ENCODE results near the gene ARHGEF7.

The ARHGEF7 gene

DNA sequence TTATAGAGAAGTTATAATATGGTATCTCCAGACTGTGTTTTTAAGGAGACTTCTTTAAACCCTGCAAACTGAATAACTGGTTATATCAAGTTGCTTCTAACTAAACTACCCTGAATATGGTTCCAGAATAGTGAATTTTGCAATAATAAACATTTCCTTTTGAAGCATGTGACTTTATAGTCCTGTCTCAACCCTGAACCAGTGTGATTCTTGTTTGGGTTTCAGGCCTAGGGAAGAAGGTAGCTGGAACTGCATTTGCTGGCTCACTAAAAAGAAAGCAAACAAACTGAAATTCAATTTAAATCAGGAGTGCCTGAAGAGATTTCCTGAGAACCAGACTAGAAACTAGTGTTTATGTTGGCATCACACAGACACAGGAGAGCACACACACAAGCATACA is 4.9 kb downstream of the ARHGEF7 start:
- no peak overlapping the region for H3K27ac ChIP-seq (ENCODE audit: low read depth, low read length)

DNA sequence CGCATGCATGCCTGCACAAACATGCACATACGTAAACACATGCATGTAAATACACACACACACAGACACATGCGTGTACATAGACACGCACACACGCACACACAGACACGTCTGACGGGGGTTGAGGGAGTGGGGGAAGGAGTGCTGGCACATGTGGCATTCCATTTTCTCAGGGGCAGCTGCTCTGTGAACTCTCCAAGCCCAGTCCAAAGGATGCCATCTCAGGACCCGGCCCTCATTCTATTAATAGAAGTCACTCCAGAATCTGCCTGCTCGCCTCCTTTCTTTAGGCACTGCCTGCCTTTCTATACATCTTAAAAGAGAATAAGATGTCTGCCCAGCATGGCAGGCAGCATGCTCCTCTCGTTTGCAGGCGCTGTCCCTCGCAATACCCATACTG is 5.3 kb downstream of the ARHGEF7 start:
- Histone ChIP-seq H3K36me3 (ENCODE audit: control insufficient read depth in 1 of 2, insufficient read depth in 2 of 2, low read length in 2 of 2) (no peaks in the 10 kb centered on the region), H3K27me3 (ENCODE audit: control insufficient read depth in 1 of 2, insufficient read depth in 2 of 2, low read length in 2 of 2) (peaks cover 12 to 18% of the 10 kb centered on the region in 2 donors), H3K9ac (ENCODE audit: low read depth in 1 of 2, low read length in 2 of 2) (no peak overlapping the region), H3K4me1 (ENCODE audit: control insufficient read depth in 1 of 2, insufficient read depth in 2 of 2, low read length in 2 of 2) (peaks cover 0 to 4% of the 10 kb centered on the region in 2 donors), H3K4me3 (ENCODE audit: low read depth in 1 of 2, low read length in 2 of 2) (no peak overlapping the region), H3K9me3 (ENCODE audit: control insufficient read depth in 1 of 2, low read length in 2 of 2) (no peaks in the 10 kb centered on the region), H3K27ac (ENCODE audit: low read depth, low read length) (no peak overlapping the region)

More for the DNA sequence above, 4.9 kb downstream of the ARHGEF7 start:
- peaks cover 0 to 4% of the 10 kb centered on the region in 2 donors for H3K4me1 ChIP-seq (ENCODE audit: control insufficient read depth in 1 of 2, insufficient read depth in 2 of 2, low read length in 2 of 2)
- H3K9ac ChIP-seq (ENCODE audit: low read depth in 1 of 2, low read length in 2 of 2) = no peak overlapping the region
- peaks cover 12 to 18% of the 10 kb centered on the region in 2 donors for H3K27me3 ChIP-seq (ENCODE audit: control insufficient read depth in 1 of 2, insufficient read depth in 2 of 2, low read length in 2 of 2)
- no peak overlapping the region for H3K4me3 ChIP-seq (ENCODE audit: low read depth in 1 of 2, low read length in 2 of 2)
- no peaks in the 10 kb centered on the region for H3K9me3 ChIP-seq (ENCODE audit: control insufficient read depth in 1 of 2, low read length in 2 of 2)
- no peaks in the 10 kb centered on the region for H3K36me3 ChIP-seq (ENCODE audit: control insufficient read depth in 1 of 2, insufficient read depth in 2 of 2, low read length in 2 of 2)

DNA sequence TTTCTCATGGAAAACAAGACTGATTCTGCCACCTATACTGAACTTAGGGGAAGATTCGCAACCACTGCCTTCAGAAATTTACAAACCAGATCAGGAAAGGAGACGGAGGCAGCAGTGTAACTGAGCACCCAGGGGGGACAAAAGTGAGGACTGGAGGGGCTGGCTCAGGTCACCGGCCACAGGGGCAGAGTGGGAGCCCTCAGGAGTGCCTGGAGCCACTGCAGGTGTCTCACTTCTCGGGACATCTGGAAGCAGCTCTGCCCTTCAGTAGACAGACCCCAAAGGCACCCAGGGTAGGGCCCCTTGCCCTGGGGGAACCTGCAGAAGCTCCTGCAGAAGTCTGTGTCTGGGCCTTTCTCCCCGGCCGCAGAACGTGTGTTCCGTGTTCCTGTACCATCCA is 5.8 kb downstream of the ARHGEF7 start:
- peaks cover 0 to 4% of the 10 kb centered on the region in 2 donors for H3K4me1 ChIP-seq (ENCODE audit: control insufficient read depth in 1 of 2, insufficient read depth in 2 of 2, low read length in 2 of 2)

DNA sequence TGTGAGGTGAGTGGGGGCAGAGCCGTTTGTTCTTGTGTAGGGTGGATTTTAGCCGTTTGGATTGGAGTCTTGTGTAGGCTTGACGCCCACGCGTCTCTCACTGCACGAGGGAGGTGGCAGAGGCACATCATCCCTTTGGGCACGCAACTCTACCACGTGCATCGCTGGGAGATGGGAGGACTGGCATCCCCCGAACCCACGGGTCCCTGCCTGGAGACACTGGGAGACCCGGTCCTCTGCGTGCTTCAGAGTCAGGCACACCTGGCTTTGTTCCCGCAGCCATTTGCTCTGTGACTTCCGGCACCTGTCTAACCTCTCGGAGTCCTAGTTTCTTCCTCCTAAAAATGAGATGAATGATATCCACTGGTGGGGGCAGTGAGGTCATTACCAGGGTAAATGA is 6.4 kb downstream of the ARHGEF7 start:
- no peaks in the 10 kb centered on the region for H3K36me3 ChIP-seq (ENCODE audit: control insufficient read depth in 1 of 2, insufficient read depth in 2 of 2, low read length in 2 of 2)
- peaks cover 7 to 20% of the 10 kb centered on the region in 2 donors for H3K27me3 ChIP-seq (ENCODE audit: control insufficient read depth in 1 of 2, insufficient read depth in 2 of 2, low read length in 2 of 2)
- no peaks in the 10 kb centered on the region for H3K4me1 ChIP-seq (ENCODE audit: control insufficient read depth in 1 of 2, insufficient read depth in 2 of 2, low read length in 2 of 2)
- no peak overlapping the region for H3K4me3 ChIP-seq (ENCODE audit: low read depth in 1 of 2, low read length in 2 of 2)
- no peaks in the 10 kb centered on the region for H3K9me3 ChIP-seq (ENCODE audit: control insufficient read depth in 1 of 2, low read length in 2 of 2)
- no peak overlapping the region for H3K27ac ChIP-seq (ENCODE audit: low read depth, low read length)
- H3K9ac ChIP-seq (ENCODE audit: low read depth in 1 of 2, low read length in 2 of 2) = no peak overlapping the region

More for the DNA sequence above, 5.8 kb downstream of the ARHGEF7 start:
- H3K9ac ChIP-seq (ENCODE audit: low read depth in 1 of 2, low read length in 2 of 2) = no peak overlapping the region
- peaks cover 11 to 18% of the 10 kb centered on the region in 2 donors for H3K27me3 ChIP-seq (ENCODE audit: control insufficient read depth in 1 of 2, insufficient read depth in 2 of 2, low read length in 2 of 2)
- no peaks in the 10 kb centered on the region for H3K36me3 ChIP-seq (ENCODE audit: control insufficient read depth in 1 of 2, insufficient read depth in 2 of 2, low read length in 2 of 2)
- no peak overlapping the region for H3K4me3 ChIP-seq (ENCODE audit: low read depth in 1 of 2, low read length in 2 of 2)
- no peak overlapping the region for H3K27ac ChIP-seq (ENCODE audit: low read depth, low read length)
- H3K9me3 ChIP-seq (ENCODE audit: control insufficient read depth in 1 of 2, low read length in 2 of 2) = no peaks in the 10 kb centered on the region

DNA sequence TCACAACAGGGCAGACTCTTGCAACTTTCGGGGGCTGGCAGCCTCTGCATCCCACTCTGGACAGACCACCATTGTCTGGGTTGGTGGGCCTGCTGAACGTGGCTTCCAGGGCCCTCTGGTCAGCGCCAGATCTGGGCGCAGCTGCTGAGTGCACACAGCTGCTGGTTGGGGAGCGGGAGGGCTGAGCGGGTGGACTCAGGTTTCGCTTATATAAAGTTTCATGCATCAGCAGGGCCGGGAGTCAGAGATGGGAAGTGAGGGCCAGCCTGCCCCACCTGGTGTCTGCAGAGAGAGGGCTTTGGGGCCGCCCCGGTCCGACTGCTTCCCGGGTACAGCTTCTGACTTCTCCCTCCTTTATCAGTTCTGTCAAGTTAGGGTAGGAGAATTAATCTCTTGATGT is 6.9 kb downstream of the ARHGEF7 start:
- H3K4me1 ChIP-seq (ENCODE audit: control insufficient read depth in 1 of 2, insufficient read depth in 2 of 2, low read length in 2 of 2) = no peaks in the 10 kb centered on the region
- H3K27ac ChIP-seq (ENCODE audit: low read depth, low read length) = no peak overlapping the region
- H3K9me3 ChIP-seq (ENCODE audit: control insufficient read depth in 1 of 2, low read length in 2 of 2) = no peaks in the 10 kb centered on the region
- no peaks in the 10 kb centered on the region for H3K36me3 ChIP-seq (ENCODE audit: control insufficient read depth in 1 of 2, insufficient read depth in 2 of 2, low read length in 2 of 2)
- no peak overlapping the region for H3K4me3 ChIP-seq (ENCODE audit: low read depth in 1 of 2, low read length in 2 of 2)
- no peak overlapping the region for H3K9ac ChIP-seq (ENCODE audit: low read depth in 1 of 2, low read length in 2 of 2)
- H3K27me3 ChIP-seq (ENCODE audit: control insufficient read depth in 1 of 2, insufficient read depth in 2 of 2, low read length in 2 of 2) = peaks cover 2 to 20% of the 10 kb centered on the region in 2 donors

DNA sequence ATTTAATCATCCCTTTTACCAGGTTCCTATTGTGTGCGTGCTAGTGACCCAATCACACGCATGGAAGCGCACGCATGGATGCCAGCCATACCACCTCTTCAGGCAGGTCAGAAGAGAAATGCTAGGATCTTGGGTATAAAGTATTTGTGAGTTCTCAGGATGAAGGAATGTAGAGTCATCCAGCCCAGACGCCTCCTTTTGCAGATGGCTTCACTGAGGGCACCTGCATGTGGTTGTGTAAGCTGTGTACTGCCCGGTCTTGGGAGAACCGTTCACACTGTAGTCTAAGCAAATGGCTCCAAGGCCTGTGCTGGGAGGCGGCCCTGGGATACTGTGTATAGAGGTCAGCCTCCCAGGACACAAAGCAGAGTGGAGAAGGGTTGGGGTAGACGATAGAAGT is 7.5 kb downstream of the ARHGEF7 start:
- Histone ChIP-seq H3K27me3 (ENCODE audit: control insufficient read depth in 1 of 2, insufficient read depth in 2 of 2, low read length in 2 of 2) (peaks cover 2 to 20% of the 10 kb centered on the region in 2 donors), H3K27ac (ENCODE audit: low read depth, low read length) (no peak overlapping the region)

DNA sequence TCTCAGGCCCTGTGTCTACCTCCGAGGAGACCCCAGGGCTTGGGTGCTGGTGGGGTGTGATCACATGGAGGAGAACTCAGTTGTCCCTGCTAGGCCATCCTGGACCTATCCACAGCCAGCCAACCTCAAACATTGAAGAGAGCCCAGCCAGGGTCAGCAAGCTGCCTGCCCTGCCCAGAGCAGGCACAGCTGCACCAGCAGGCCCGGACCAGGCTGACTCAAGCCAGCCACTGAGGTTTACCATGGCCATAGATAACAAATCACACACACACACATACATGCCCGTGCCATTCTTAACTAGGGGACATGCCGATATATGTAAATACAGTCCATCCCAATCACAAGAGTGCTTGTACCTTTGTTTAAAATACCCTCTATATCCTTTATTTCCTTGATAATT is 8.1 kb downstream of the ARHGEF7 start:
- Histone ChIP-seq H3K36me3 (ENCODE audit: control insufficient read depth in 1 of 2, insufficient read depth in 2 of 2, low read length in 2 of 2) (no peaks in the 10 kb centered on the region), H3K27ac (ENCODE audit: low read depth, low read length) (no peak overlapping the region), H3K9me3 (ENCODE audit: control insufficient read depth in 1 of 2, low read length in 2 of 2) (no peaks in the 10 kb centered on the region), H3K4me3 (ENCODE audit: low read depth in 1 of 2, low read length in 2 of 2) (no peak overlapping the region), H3K9ac (ENCODE audit: low read depth in 1 of 2, low read length in 2 of 2) (no peak overlapping the region), H3K4me1 (ENCODE audit: control insufficient read depth in 1 of 2, insufficient read depth in 2 of 2, low read length in 2 of 2) (no peaks in the 10 kb centered on the region), H3K27me3 (ENCODE audit: control insufficient read depth in 1 of 2, insufficient read depth in 2 of 2, low read length in 2 of 2) (peaks cover 2 to 21% of the 10 kb centered on the region in 2 donors)

More for the DNA sequence above, 7.5 kb downstream of the ARHGEF7 start:
- Histone ChIP-seq H3K9me3 (ENCODE audit: control insufficient read depth in 1 of 2, low read length in 2 of 2) (no peaks in the 10 kb centered on the region), H3K4me1 (ENCODE audit: control insufficient read depth in 1 of 2, insufficient read depth in 2 of 2, low read length in 2 of 2) (no peaks in the 10 kb centered on the region), H3K9ac (ENCODE audit: low read depth in 1 of 2, low read length in 2 of 2) (no peak overlapping the region), H3K4me3 (ENCODE audit: low read depth in 1 of 2, low read length in 2 of 2) (no peak overlapping the region), H3K36me3 (ENCODE audit: control insufficient read depth in 1 of 2, insufficient read depth in 2 of 2, low read length in 2 of 2) (no peaks in the 10 kb centered on the region)

DNA sequence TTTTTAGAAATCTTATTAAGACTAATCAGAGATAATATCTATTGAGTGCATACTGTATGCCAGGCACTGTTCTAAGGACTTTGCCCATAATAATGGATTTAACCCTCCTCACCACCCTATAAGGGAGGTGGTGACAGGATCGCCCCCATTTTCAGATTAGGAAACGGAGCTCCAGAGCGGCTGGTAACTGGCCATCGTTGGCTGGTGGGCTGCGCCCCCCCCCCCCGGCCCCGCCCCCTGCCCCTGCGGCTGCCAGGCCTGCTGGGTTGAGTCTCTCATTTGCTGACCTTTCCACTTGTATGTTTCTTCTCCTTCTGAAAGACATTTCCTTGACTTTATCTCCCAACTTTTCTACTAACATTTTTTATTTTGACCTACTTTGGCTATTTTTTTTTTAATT is 8.5 kb downstream of the ARHGEF7 start:
- Histone ChIP-seq H3K4me1 (ENCODE audit: control insufficient read depth in 1 of 2, insufficient read depth in 2 of 2, low read length in 2 of 2) (no peaks in the 10 kb centered on the region), H3K9ac (ENCODE audit: low read depth in 1 of 2, low read length in 2 of 2) (no peak overlapping the region), H3K36me3 (ENCODE audit: control insufficient read depth in 1 of 2, insufficient read depth in 2 of 2, low read length in 2 of 2) (no peaks in the 10 kb centered on the region), H3K27me3 (ENCODE audit: control insufficient read depth in 1 of 2, insufficient read depth in 2 of 2, low read length in 2 of 2) (peaks cover 2 to 17% of the 10 kb centered on the region in 2 donors), H3K4me3 (ENCODE audit: low read depth in 1 of 2, low read length in 2 of 2) (no peak overlapping the region), H3K27ac (ENCODE audit: low read depth, low read length) (no peak overlapping the region), H3K9me3 (ENCODE audit: control insufficient read depth in 1 of 2, low read length in 2 of 2) (no peaks in the 10 kb centered on the region)

DNA sequence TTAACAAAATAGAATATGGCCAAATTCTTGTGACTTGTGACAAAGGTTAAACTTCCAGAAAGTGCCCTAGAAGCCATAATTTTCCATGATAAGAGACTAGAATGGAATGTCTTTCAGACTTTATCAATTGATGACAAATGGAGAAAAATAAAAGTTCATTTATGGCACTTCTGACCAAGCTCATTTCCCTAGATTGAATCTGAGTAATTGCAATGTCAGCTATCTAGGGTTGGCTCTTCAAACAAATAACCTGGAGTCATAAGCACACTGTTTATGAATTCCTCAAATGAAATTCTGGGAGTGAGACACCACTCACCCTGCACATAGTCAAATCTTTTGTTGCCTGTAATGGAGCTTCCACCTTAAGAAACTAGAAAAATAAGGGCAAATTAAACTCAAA is 11.4 kb downstream of the ARHGEF7 start:
- Histone ChIP-seq H3K9me3 (ENCODE audit: control insufficient read depth in 1 of 2, low read length in 2 of 2) (no peaks in the 10 kb centered on the region), H3K27me3 (ENCODE audit: control insufficient read depth in 1 of 2, insufficient read depth in 2 of 2, low read length in 2 of 2) (peaks cover 0 to 13% of the 10 kb centered on the region in 2 donors), H3K9ac (ENCODE audit: low read depth in 1 of 2, low read length in 2 of 2) (no peak overlapping the region), H3K36me3 (ENCODE audit: control insufficient read depth in 1 of 2, insufficient read depth in 2 of 2, low read length in 2 of 2) (no peaks in the 10 kb centered on the region), H3K4me3 (ENCODE audit: low read depth in 1 of 2, low read length in 2 of 2) (no peak overlapping the region), H3K27ac (ENCODE audit: low read depth, low read length) (no peak overlapping the region), H3K4me1 (ENCODE audit: control insufficient read depth in 1 of 2, insufficient read depth in 2 of 2, low read length in 2 of 2) (no peaks in the 10 kb centered on the region)

DNA sequence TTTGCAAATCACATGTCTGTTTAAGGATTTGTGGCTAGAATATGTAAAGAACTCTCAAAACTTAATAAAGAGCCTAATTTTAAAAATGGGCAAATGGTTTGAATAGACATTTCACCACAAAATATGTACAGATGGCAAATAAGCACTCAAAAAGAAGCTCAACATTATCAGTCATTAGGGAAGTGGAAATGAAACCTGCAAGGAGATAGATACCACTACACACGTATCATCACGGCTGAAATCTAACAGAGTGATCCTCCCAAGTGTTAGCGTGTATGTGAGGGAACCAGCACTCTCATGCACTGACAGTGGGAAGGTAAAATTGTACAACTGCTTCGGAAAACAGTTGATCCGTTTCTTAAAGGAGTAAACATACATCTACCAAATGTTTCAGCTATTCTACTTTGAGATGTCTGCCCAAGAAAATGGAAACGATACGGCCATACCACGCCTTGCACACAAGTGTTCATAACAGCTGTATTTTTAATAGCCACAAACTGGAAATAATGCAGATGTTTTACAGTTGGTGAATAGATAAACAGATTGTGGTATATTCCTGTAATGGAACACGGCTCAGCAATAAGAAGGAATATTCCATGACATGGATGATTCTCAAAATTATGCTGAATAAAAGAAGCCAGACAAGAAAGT is 14.5 kb downstream of the ARHGEF7 start:
- Histone ChIP-seq H3K27ac (ENCODE audit: low read depth, low read length) (no peak overlapping the region), H3K27me3 (ENCODE audit: control insufficient read depth in 1 of 2, insufficient read depth in 2 of 2, low read length in 2 of 2) (peaks cover 0 to 13% of the 10 kb centered on the region in 2 donors), H3K36me3 (ENCODE audit: control insufficient read depth in 1 of 2, insufficient read depth in 2 of 2, low read length in 2 of 2) (no peaks in the 10 kb centered on the region), H3K9ac (ENCODE audit: low read depth in 1 of 2, low read length in 2 of 2) (no peak overlapping the region), H3K4me1 (ENCODE audit: control insufficient read depth in 1 of 2, insufficient read depth in 2 of 2, low read length in 2 of 2) (no peaks in the 10 kb centered on the region), H3K4me3 (ENCODE audit: low read depth in 1 of 2, low read length in 2 of 2) (no peak overlapping the region), H3K9me3 (ENCODE audit: control insufficient read depth in 1 of 2, low read length in 2 of 2) (no peaks in the 10 kb centered on the region)
